Measurements from ENCODE around the gene RBM39.

- TF ChIP-seq SPI1 (IDR thresholded peaks at IDR 0.05; ENCODE audit: borderline replicate concordance, insufficient read depth, low read depth, low read length) (no peak), CREB1 (IDR thresholded peaks at IDR 0.05; ENCODE audit: low read depth) (no peak), CTCF (IDR thresholded peaks at IDR 0.05 in 2 of 3, conservative IDR thresholded peaks at IDR 0.05 in 1 of 3; ENCODE audit: control insufficient read depth in 2 of 3, extremely low read depth in 1 of 3, insufficient read depth in 1 of 3, low read depth in 3 of 3, low read length in 3 of 3) (no peak), POLR2A (IDR thresholded peaks at IDR 0.05; ENCODE audit: low read depth, low read length) (no peak), SP1 (IDR thresholded peaks at IDR 0.05; ENCODE audit: low read depth, low read length) (no peak), NR2C1 (IDR thresholded peaks at IDR 0.05) (no peak), BHLHE40 (IDR thresholded peaks at IDR 0.05; ENCODE audit: borderline replicate concordance in 1 of 2, low read depth in 2 of 2, low read length in 1 of 2) (no peak), SUZ12 (IDR thresholded peaks at IDR 0.05; ENCODE audit: unreplicated experiment) (no peak), CHD1 (IDR thresholded peaks at IDR 0.05; ENCODE audit: low read depth, low read length) (no peak)
- TF ChIP-seq, protein P1, sequence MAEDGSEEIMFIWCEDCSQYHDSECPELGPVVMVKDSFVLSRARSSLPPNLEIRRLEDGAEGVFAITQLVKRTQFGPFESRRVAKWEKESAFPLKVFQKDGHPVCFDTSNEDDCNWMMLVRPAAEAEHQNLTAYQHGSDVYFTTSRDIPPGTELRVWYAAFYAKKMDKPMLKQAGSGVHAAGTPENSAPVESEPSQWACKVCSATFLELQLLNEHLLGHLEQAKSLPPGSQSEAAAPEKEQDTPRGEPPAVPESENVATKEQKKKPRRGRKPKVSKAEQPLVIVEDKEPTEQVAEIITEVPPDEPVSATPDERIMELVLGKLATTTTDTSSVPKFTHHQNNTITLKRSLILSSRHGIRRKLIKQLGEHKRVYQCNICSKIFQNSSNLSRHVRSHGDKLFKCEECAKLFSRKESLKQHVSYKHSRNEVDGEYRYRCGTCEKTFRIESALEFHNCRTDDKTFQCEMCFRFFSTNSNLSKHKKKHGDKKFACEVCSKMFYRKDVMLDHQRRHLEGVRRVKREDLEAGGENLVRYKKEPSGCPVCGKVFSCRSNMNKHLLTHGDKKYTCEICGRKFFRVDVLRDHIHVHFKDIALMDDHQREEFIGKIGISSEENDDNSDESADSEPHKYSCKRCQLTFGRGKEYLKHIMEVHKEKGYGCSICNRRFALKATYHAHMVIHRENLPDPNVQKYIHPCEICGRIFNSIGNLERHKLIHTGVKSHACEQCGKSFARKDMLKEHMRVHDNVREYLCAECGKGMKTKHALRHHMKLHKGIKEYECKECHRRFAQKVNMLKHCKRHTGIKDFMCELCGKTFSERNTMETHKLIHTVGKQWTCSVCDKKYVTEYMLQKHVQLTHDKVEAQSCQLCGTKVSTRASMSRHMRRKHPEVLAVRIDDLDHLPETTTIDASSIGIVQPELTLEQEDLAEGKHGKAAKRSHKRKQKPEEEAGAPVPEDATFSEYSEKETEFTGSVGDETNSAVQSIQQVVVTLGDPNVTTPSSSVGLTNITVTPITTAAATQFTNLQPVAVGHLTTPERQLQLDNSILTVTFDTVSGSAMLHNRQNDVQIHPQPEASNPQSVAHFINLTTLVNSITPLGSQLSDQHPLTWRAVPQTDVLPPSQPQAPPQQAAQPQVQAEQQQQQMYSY (CRISPR knock-in tag; IDR thresholded peaks at IDR 0.05): no peak
Observed at GRCh38 chr20:35734777-35735649, 7.0 kb downstream of the RBM39 start.

Measured in GM12878 (cell line).